Keratinocyte (primary cell): ENCODE data around the gene MTIF2.
"Not testable (repeated sequence)": the region's sequence is repeated elsewhere in the genome, so short reads cannot be mapped to it uniquely, and the experiment has no call there.

ENCODE experiments used
- EZH2 ChIP-seq: IDR thresholded peaks from one replicate; pipeline ENCODE4 v1.6.1; 2012; ENCODE audit warnings: inconsistent platforms, mild to moderate bottlenecking, low read length, moderate library complexity
- TF ChIP-seq, protein P1 (sequence below), 3 experiments: IDR thresholded peaks in 1 of 3; conservative IDR thresholded peaks in 1 of 3; optimal IDR thresholded peaks in 1 of 3; 2 replicates in 2 of 3; 3 replicates in 1 of 3; pipeline versions ENCODE3 to v1.5.1; 2011; ENCODE audit warnings: low read length in 3 of 3, mild to moderate bottlenecking in 3 of 3, moderate library complexity in 2 of 3, control low read depth in 1 of 3, inconsistent platforms in 1 of 3; ENCODE audit not compliant: insufficient read depth in 2 of 3; ENCODE audit errors: extremely low read depth in 1 of 3

DNA sequence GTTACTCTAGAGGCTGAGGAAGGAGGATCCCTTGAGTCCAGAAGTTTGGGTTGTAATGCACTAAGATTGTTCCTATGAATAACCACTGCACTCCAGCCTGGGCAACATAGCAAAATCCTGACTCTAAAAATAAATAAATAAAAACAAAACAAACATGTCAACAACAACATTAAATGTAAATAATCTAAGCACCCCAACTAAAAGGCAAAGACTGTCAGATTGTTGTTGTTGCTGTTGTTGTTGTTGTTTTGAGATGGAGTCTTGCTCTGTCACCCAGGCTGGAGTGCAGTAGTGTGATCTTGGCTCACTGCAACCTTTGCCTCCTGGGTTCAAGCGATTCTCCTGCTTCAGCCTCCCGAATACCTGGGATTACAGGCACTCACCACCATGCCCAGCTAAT lies 77.1 kb downstream of the MTIF2 start:
- TF ChIP-seq, protein P1, sequence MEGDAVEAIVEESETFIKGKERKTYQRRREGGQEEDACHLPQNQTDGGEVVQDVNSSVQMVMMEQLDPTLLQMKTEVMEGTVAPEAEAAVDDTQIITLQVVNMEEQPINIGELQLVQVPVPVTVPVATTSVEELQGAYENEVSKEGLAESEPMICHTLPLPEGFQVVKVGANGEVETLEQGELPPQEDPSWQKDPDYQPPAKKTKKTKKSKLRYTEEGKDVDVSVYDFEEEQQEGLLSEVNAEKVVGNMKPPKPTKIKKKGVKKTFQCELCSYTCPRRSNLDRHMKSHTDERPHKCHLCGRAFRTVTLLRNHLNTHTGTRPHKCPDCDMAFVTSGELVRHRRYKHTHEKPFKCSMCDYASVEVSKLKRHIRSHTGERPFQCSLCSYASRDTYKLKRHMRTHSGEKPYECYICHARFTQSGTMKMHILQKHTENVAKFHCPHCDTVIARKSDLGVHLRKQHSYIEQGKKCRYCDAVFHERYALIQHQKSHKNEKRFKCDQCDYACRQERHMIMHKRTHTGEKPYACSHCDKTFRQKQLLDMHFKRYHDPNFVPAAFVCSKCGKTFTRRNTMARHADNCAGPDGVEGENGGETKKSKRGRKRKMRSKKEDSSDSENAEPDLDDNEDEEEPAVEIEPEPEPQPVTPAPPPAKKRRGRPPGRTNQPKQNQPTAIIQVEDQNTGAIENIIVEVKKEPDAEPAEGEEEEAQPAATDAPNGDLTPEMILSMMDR (optimal IDR thresholded peaks at IDR 0.05 in 1 of 3, IDR thresholded peaks at IDR 0.05 in 1 of 3, conservative IDR thresholded peaks at IDR 0.05 in 1 of 3; ENCODE audit: extremely low read depth in 1 of 3, insufficient read depth in 2 of 3, low read length in 3 of 3): not testable (repeated sequence)
- TF ChIP-seq EZH2: not testable (repeated sequence)
